HEK293T (cell line): Measurements from ENCODE around the gene ZNF599.

ENCODE experiments used
- CTCF ChIA-PET: fragments of 350-600 bp; formaldehyde crosslinking; extraction: SDS; loops from one replicate; lab custom pipeline; 2021; ENCODE audit warnings: antibody characterized with exemption, inconsistent platforms; lab: Yijun Ruan, JAX
- POLR2A ChIA-PET: fragments of 350-600 bp; formaldehyde crosslinking; extraction: SDS; loops from one replicate; lab custom pipeline; 2020; ENCODE audit warnings: antibody characterized with exemption, inconsistent platforms; lab: Yijun Ruan, JAX
- DNase-seq: peaks from one replicate; pipeline ENCODE4 v3.0.0; 2012; ENCODE audit warnings: mixed read lengths; ENCODE audit errors: extremely low spot score
- ARNT ChIP-seq: fragments of 450-650 bp; IDR thresholded peaks from 2 replicates; pipeline ENCODE4 v1.6.1; 2017; ENCODE audit warnings: mild to moderate bottlenecking
- BHLHE40 ChIP-seq: fragments of 450-650 bp; IDR thresholded peaks from 2 replicates; pipeline ENCODE4 v1.6.1; 2016; ENCODE audit warnings: mild to moderate bottlenecking, moderate library complexity, borderline replicate concordance
- CTBP1 ChIP-seq: fragments of 450-650 bp; IDR thresholded peaks from 2 replicates; pipeline ENCODE4 v1.6.1; 2016; ENCODE audit warnings: borderline replicate concordance
- ELF4 ChIP-seq: fragments of 450-650 bp; IDR thresholded peaks from 2 replicates; pipeline ENCODE4 v1.6.1; 2017; ENCODE audit warnings: antibody characterized with exemption
- FOXA1 ChIP-seq: fragments of 450-650 bp; IDR thresholded peaks from 2 replicates; pipeline ENCODE4 v1.6.1; 2016; ENCODE audit warnings: mild to moderate bottlenecking
- FOXK2 ChIP-seq: fragments of 450-650 bp; IDR thresholded peaks from 2 replicates; pipeline ENCODE4 v1.6.1; 2016; ENCODE audit warnings: mild to moderate bottlenecking
- FOXM1 ChIP-seq: fragments of 450-650 bp; IDR thresholded peaks from 2 replicates; pipeline ENCODE4 v1.6.1; 2017; ENCODE audit warnings: mild to moderate bottlenecking, borderline replicate concordance
- HDGF ChIP-seq: fragments of 450-650 bp; IDR thresholded peaks from 2 replicates; pipeline ENCODE4 v1.6.1; 2017; ENCODE audit warnings: antibody characterized with exemption, borderline replicate concordance
- L3MBTL2 ChIP-seq: fragments of 450-650 bp; conservative IDR thresholded peaks from 2 replicates; pipeline ENCODE4 v1.6.1; 2016; ENCODE audit warnings: mild to moderate bottlenecking
- LEF1 ChIP-seq: fragments of 450-650 bp; IDR thresholded peaks from 2 replicates; pipeline ENCODE4 v1.6.1; 2017; ENCODE audit warnings: mild to moderate bottlenecking, borderline replicate concordance
- NFRKB ChIP-seq: fragments of 450-650 bp; IDR thresholded peaks from 2 replicates; pipeline ENCODE4 v1.6.1; 2016; ENCODE audit warnings: mild to moderate bottlenecking, moderate library complexity
- SP1 ChIP-seq: fragments of 450-650 bp; IDR thresholded peaks from 2 replicates; pipeline ENCODE4 v1.6.1; 2017
- SUZ12 ChIP-seq: fragments of 450-650 bp; IDR thresholded peaks from 2 replicates; pipeline ENCODE4 v1.6.1; 2016; ENCODE audit warnings: mild to moderate bottlenecking
- TARDBP ChIP-seq: fragments of 450-650 bp; IDR thresholded peaks from 2 replicates; pipeline ENCODE4 v1.6.1; 2016
- ZNF384 ChIP-seq: fragments of 450-650 bp; IDR thresholded peaks from 2 replicates; pipeline ENCODE4 v1.6.1; 2016
- TF ChIP-seq, protein P1 (sequence below): fragments of 450-650 bp; IDR thresholded peaks from 2 replicates; pipeline ENCODE4 v1.6.1; 2016

The ZNF599 gene

DNA sequence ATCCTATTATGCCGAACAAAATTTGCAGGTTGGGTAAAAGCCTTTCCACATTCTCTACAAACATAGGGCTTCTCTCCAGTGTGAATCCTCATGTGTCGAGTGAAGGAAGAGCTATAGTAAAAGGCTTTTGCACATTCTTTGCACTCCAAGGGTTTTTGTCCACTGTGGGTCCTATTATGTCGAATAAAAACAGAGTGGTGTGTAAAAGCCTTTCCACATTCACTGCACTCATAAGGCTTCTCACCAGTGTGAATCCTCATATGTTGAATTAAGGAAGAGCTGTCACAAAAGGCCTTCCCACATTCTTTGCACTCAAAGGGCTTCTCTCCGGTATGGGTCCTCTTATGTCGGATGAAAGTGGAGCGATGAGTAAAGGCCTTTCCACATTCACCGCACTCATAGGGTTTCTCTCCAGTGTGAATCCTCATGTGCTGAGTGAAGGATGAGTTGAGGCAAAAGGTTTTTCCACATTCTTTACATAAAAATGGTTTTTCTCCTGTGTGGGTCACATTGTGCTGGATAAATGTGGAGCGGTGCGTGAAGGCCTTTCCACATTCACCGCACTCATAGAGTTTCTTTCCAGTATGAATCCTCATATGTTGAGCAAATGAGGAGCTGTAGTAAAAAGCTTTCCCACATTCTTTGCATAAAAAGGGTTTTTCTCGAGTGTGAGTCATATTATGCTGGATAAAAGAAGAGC is 13.6 kb downstream of the ZNF599 start:
- no peak for DNase-seq
- TF ChIP-seq LEF1 (no peak), SP1 (no peak), ZNF384 (no peak), CTBP1 (no peak), SUZ12 (no peak), TARDBP (no peak), L3MBTL2 (no peak), BHLHE40 (no peak), HDGF (no peak), FOXM1 (no peak), FOXK2 (no peak), ARNT (no peak), FOXA1 (no peak), NFRKB (no peak), ELF4 (no peak)
- TF ChIP-seq, protein P1, sequence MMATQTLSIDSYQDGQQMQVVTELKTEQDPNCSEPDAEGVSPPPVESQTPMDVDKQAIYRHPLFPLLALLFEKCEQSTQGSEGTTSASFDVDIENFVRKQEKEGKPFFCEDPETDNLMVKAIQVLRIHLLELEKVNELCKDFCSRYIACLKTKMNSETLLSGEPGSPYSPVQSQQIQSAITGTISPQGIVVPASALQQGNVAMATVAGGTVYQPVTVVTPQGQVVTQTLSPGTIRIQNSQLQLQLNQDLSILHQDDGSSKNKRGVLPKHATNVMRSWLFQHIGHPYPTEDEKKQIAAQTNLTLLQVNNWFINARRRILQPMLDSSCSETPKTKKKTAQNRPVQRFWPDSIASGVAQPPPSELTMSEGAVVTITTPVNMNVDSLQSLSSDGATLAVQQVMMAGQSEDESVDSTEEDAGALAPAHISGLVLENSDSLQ = no peak
- ChIA-PET POLR2A (no interaction called here), CTCF (no interaction called here)

DNA sequence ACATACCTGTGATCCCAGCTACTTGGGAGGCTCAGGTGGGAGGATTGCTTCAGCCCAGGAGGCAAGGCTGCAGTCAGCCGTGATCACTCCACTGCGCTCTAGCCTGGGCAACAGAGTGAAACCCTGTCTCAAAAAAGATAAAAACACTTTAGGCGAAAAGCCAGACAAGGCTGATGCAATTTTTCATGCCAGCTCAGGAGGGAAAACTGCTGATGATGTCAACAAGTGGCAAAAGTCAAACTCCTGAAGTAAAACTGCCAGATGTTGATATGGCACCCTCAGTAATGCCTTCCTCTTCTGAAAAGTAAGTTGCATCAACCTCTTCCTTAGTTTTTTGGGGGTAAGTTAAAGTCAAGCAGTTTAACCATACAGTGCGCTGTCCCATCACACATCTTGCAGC is 15.6 kb downstream of the ZNF599 start:
- no peak for DNase-seq
- TF ChIP-seq NFRKB = no peak
- no peak for TF ChIP-seq ARNT
- TF ChIP-seq L3MBTL2 = no peak
- TF ChIP-seq CTBP1 = no peak
- no peak for TF ChIP-seq FOXA1
- no peak for TF ChIP-seq SP1
- TF ChIP-seq LEF1 = no peak
- TF ChIP-seq FOXK2 = no peak
- TF ChIP-seq, protein P1 = no peak
- ChIA-PET CTCF (no interaction called here), POLR2A (no interaction called here)

DNA sequence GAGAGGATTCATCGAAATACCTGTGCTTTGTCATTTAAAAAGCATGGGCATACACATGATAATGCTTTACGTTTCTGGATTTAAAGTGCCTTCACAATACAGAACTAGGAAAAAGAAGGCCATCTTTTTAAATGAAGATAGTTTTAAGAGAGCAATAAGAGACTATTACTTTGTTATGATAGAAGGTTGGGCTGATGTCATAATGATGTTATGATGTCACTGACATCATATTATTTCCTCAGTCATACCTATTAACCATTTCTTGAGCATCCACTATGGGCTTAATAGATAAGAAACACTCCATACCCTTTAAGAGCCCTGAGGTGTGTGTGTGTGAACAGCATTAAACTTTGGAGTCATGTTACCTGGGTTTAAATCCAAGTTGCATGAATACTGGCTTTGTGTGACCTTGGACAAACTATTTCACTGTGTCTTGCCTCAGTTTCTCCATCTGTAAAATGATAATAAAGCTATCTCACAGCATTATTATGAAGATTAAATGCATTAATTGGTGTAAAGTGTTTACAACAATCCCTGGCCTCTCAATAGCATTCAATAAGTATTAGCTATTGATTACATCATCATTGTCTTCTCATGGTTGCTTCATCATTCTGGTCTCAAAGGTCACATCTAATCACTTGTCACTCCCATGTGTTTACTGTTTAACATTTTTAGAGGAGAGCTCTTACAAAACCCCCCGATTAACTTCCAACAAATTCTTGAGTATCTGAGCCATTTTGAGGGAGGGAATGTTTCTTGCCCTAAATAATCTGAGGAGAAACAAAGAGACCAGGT is 27.9 kb downstream of the ZNF599 start:
- DNase-seq = no peak
- POLR2A ChIA-PET = no interaction called here
- CTCF ChIA-PET = no interaction called here
- TF ChIP-seq, protein P1 = no peak
- TF ChIP-seq BHLHE40 = no peak

DNA sequence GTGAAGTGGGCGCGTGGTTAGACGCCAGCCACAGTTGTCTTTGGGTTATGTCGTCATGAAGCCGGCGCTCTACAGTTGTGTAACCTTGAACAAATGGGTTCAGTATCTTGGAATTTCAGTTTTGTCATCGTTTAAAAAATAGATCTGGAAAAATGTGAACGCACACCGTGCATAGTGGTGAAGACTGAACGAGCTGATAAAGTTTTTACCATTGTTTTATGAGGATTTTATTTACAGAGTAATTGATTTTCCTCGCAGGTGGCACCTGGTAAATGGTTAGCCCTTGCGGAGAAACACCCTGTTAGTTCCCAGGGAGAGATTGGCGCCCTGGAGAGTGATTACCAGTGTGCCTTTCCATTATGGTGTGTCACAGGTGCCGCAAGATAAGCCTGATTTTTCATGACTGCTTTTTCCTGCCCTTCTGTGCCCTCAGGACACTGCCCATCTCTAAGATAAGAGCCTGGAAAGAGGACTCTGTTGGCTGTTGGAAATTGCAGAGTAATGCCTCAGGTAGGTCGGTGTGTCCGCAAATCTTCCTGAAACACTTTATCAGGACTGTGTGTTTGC is 38.4 kb downstream of the ZNF599 start:
- ChIA-PET POLR2A (interaction anchor here (0.9 kb wide), 1 partner anchor 38 kb away, joined by 3 read pairs; no protein-coding TSS in a partner anchor), CTCF (interaction anchor here (0.6 kb wide), 1 partner anchor 326 kb away, joined by 3 read pairs; no protein-coding TSS in a partner anchor)
- TF ChIP-seq CTBP1 (no peak), FOXA1 (no peak), L3MBTL2 (peak; percentile 73)
- no peak for DNase-seq

DNA sequence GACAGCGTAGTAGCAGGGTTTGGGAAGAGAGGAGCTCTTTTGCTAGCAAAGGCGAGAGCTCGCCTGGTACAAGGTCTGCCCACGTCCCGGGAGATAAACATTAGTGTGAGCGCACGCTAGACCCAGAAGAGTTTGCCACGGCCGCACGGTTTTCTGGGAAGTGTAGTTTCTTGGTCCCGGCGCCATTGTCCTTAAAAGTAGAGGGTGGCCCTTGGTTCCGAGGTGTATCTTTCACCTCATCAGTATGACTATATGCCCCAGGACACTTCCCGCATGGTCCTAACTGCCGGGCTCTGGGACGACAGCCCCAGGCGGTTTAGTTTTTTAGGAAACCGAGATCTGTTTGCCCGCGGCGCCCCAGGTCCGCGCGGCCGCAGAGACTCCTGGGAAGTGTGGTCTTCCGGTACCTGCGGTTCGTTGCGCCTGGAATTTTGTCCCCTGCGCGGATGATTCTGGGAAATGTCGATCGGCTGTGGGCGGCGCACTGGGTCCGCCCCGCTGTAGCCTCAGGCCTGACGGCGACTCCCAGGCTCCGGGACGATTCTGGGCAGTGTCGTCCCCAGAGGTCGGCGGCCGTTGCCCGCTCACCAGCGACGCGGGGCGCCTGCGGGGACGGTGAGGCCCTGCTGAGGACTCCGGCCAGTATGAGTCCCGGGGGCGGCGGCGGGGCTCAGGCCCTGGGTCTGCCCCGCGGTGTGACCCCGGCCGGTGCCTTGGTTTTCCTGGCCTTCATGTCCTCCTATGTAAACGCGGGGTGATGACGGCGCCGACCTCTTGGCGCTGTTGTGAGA is 39.1 kb downstream of the ZNF599 start, which contains the start of gene ZNF181:
TSS of gene ZNF181 (plus strand) at position 498 of the 791 bp plus-strand sequence. CDS start 795 bp downstream, outside the sequence.
- peak; percentile 85 for DNase-seq
- TF ChIP-seq L3MBTL2 (peak; percentile 3; the same call in 1 of the 2 replicates), SUZ12 (no peak)
- ChIA-PET CTCF (no interaction called here), POLR2A (interaction anchor here (0.5 to 1.4 kb wide), 8 partner anchors 9 to 473 kb away, joined by 3 to 6 read pairs (median 3); partner anchors contain the start of genes ZNF30 and ZNF302)

DNA sequence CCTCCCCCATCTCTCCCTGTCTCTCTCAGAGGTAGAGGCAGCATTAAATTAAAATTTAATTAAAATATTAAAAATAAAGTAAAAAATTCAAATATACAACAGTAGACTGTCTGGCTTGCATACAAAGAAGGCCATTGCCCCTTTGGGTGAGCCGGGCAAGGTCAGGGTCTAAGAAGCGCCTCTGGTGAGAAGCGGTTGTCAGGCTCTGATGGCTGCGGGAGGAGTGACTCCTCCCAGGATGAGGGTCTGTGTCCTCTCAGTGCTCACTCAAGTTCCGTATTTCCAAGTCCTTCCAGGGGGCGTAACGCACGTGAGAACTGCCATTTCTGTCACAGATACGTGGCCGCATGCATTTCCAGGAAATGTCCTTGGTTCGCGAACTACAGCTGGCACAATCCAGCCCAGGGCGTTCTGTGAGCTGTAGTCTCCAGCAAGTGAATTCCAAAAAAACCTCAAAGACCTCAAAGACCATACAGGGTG is 39.7 kb downstream of the ZNF599 start:
- POLR2A ChIA-PET = interaction anchor here (0.5 to 1.4 kb wide), 9 partner anchors 9 to 472 kb away, joined by 3 to 6 read pairs (median 3); partner anchors contain the start of genes ZNF30 and ZNF302
- CTCF ChIA-PET = no interaction called here
- DNase-seq = peak; percentile 32
- peak; percentile 58 for TF ChIP-seq L3MBTL2
- no peak for TF ChIP-seq SUZ12
